H1 (cell line): Measurements from ENCODE around the gene ZNF148. TPM values are rescaled to one million over a fixed set of nuclear protein-coding genes. Genes with fewer than 3 reads are reported as not detected.
A peak's percentile ranks its signal among the peaks of the same experiment; 100 is the strongest.

Experiments used
- CTCF ChIA-PET: fragments of 300-600 bp; sonication (Branson Sonifier 250); formaldehyde crosslinking; loops from one replicate; lab custom pipeline; 2021; ENCODE audit not compliant: partially characterized antibody; lab: Charles Lee
- POLR2A ChIA-PET: fragments of 300-600 bp; sonication (Branson Sonifier 250); formaldehyde crosslinking; loops from one replicate; lab custom pipeline; 2021; ENCODE audit warnings: inconsistent platforms; ENCODE audit not compliant: partially characterized antibody; lab: Charles Lee
- DNase-seq, 2 experiments: peaks; one replicate each; pipeline versions ENCODE4 v3.0.0 to v3.0.0-alpha.2; 2010 to 2022; ENCODE audit warnings: low spot score in 2 of 2, low read depth in 1 of 2, mixed read lengths in 1 of 2
- FAIRE-seq: peaks from 2 replicates; lab custom pipeline; 2011; peaks lifted over from hg19 to GRCh38; lab: Jason Lieb, UNC
- H2AFZ ChIP-seq: 2 replicates; pipeline ENCODE4 v1.8.1; 2012; ENCODE audit warnings: low read length, inconsistent platforms
- H2AK5ac ChIP-seq: 2 replicates; pipeline ENCODE4 v1.6.1; 2013; ENCODE audit warnings: low read depth, low read length
- H2BK120ac ChIP-seq: replicated peaks from 2 replicates; pipeline ENCODE3; 2013; ENCODE audit warnings: low read depth, low read length, inconsistent platforms
- H2BK12ac ChIP-seq: 2 replicates; pipeline ENCODE4 v1.6.1; 2013; ENCODE audit warnings: low read depth, low read length
- H2BK15ac ChIP-seq: 2 replicates; pipeline ENCODE4 v1.6.1; 2013; ENCODE audit warnings: low read length
- H2BK20ac ChIP-seq: 2 replicates; pipeline ENCODE4 v1.6.1; 2013; ENCODE audit warnings: low read length
- H2BK5ac ChIP-seq: 2 replicates; pipeline ENCODE4 v1.6.1; 2013; ENCODE audit warnings: low read depth, low read length
- H3K14ac ChIP-seq: 2 replicates; pipeline ENCODE4 v1.6.1; 2013; ENCODE audit warnings: inconsistent platforms; ENCODE audit not compliant: insufficient read length
- H3K18ac ChIP-seq: 2 replicates; pipeline ENCODE4 v1.6.1; 2013; ENCODE audit warnings: low read length; ENCODE audit errors: extremely low read depth
- H3K23ac ChIP-seq: 2 replicates; pipeline ENCODE4 v1.6.1; 2013; ENCODE audit warnings: inconsistent platforms; ENCODE audit not compliant: insufficient read length
- H3K23me2 ChIP-seq: 2 replicates; pipeline ENCODE4 v1.6.1; 2013; ENCODE audit warnings: low read depth, low read length
- H3K27ac ChIP-seq: 2 replicates; pipeline ENCODE4 v1.6.1; 2011; ENCODE audit warnings: low read depth, low read length, inconsistent platforms
- H3K27me3 ChIP-seq, 4 experiments: replicated peaks in 1 of 4; 1 replicate in 1 of 4; 2 replicates in 3 of 4; pipeline versions ENCODE4 v1.6.1 to v1.8.1; 2011 to 2013; ENCODE audit warnings: low read length in 3 of 4, mild to moderate bottlenecking in 3 of 4, inconsistent platforms in 2 of 4, mixed read lengths in 2 of 4, moderate library complexity in 1 of 4; ENCODE audit not compliant: control insufficient read depth in 3 of 4, insufficient read depth in 3 of 4; ENCODE audit errors: extremely low read depth in 1 of 4
- H3K36me3 ChIP-seq, 4 experiments: 2 replicates each; pipeline versions ENCODE4 v1.6.1 to v1.8.1; 2011 to 2013; ENCODE audit warnings: mild to moderate bottlenecking in 4 of 4, low read length in 3 of 4, moderate library complexity in 2 of 4, control low read depth in 1 of 4, inconsistent platforms in 1 of 4; ENCODE audit not compliant: insufficient read depth in 4 of 4, control insufficient read depth in 2 of 4
- H3K4ac ChIP-seq: replicated peaks from 2 replicates; pipeline ENCODE3; 2013; ENCODE audit warnings: low read length, low read depth, mixed read lengths, inconsistent platforms; ENCODE audit not compliant: insufficient read length
- H3K4me1 ChIP-seq, 4 experiments: replicated peaks in 1 of 4; 1 replicate in 1 of 4; 2 replicates in 3 of 4; pipeline versions ENCODE4 v1.6.1 to v1.8.1; 2011 to 2013; ENCODE audit warnings: low read length in 3 of 4, inconsistent platforms in 2 of 4, mixed read lengths in 1 of 4; ENCODE audit not compliant: insufficient read depth in 4 of 4, control insufficient read depth in 3 of 4
- H3K4me2 ChIP-seq, 2 experiments: 2 replicates each; pipeline versions ENCODE4 v1.6.1 to v1.8.1; 2011 to 2013; ENCODE audit warnings: low read depth in 2 of 2, low read length in 2 of 2, control low read depth in 1 of 2, inconsistent platforms in 1 of 2, mild to moderate bottlenecking in 1 of 2; ENCODE audit not compliant: insufficient read depth in 1 of 2
- H3K4me3 ChIP-seq, 4 experiments: fragments of 200-600, 300-600 bp in 1 of 4; sonication (generic), shearing (Covaris generic), sonication (Bioruptor Twin) in 1 of 4; 2 replicates each; pipeline versions ENCODE4 v1.5.1 to v1.8.1; 2011 to 2016; ENCODE audit warnings: low read length in 4 of 4, low read depth in 3 of 4, control low read depth in 2 of 4, inconsistent platforms in 2 of 4, mild to moderate bottlenecking in 2 of 4, mixed read lengths in 1 of 4, moderate library complexity in 1 of 4; ENCODE audit not compliant: insufficient read depth in 2 of 4; ENCODE audit errors: extremely low read depth in 1 of 4
- H3K56ac ChIP-seq: replicated peaks from 2 replicates; pipeline ENCODE3; 2013; ENCODE audit warnings: low read depth, mild to moderate bottlenecking, mixed read lengths, low read length, inconsistent platforms; ENCODE audit not compliant: insufficient read length
- H3K79me1 ChIP-seq: 2 replicates; pipeline ENCODE4 v1.6.1; 2013; ENCODE audit warnings: low read depth, low read length, control low read depth
- H3K79me2 ChIP-seq, 2 experiments: 2 replicates each; pipeline versions ENCODE4 v1.6.1 to v1.8.1; 2012 to 2013; ENCODE audit warnings: low read length in 2 of 2, mild to moderate bottlenecking in 2 of 2, inconsistent platforms in 1 of 2; ENCODE audit not compliant: insufficient read depth in 2 of 2, control insufficient read depth in 1 of 2
- H3K9ac ChIP-seq, 4 experiments: replicated peaks in 1 of 4; 1 replicate in 1 of 4; 2 replicates in 3 of 4; pipeline versions ENCODE4 v1.6.1 to v1.8.1; 2011 to 2013; ENCODE audit warnings: low read depth in 3 of 4, low read length in 3 of 4, control low read depth in 2 of 4, mild to moderate bottlenecking in 2 of 4, moderate library complexity in 2 of 4, inconsistent platforms in 1 of 4; ENCODE audit errors: extremely low read depth in 1 of 4
- H3K9me3 ChIP-seq, 2 experiments: 2 replicates each; pipeline versions ENCODE4 v1.6.1 to v1.8.1; 2012 to 2013; ENCODE audit warnings: mild to moderate bottlenecking in 2 of 2, moderate library complexity in 2 of 2, control low read depth in 1 of 2, inconsistent platforms in 1 of 2, low read depth in 1 of 2, low read length in 1 of 2, mixed read lengths in 1 of 2; ENCODE audit not compliant: insufficient read depth in 2 of 2
- H4K20me1 ChIP-seq, 2 experiments: replicated peaks in 1 of 2; 2 replicates each; pipeline versions ENCODE3 to v1.8.1; 2011 to 2013; ENCODE audit warnings: inconsistent platforms in 2 of 2, low read length in 2 of 2, mild to moderate bottlenecking in 1 of 2; ENCODE audit not compliant: insufficient read depth in 2 of 2, control insufficient read depth in 1 of 2
- H4K5ac ChIP-seq: 2 replicates; pipeline ENCODE4 v1.6.1; 2013; ENCODE audit warnings: low read length, low read depth, mixed read lengths, inconsistent platforms; ENCODE audit not compliant: insufficient read length
- H4K8ac ChIP-seq: 2 replicates; pipeline ENCODE4 v1.8.0; 2013; ENCODE audit warnings: mild to moderate bottlenecking, moderate library complexity, low read length, inconsistent platforms; ENCODE audit not compliant: insufficient read depth; ENCODE audit errors: extremely low read depth
- H4K91ac ChIP-seq: replicated peaks from 2 replicates; pipeline ENCODE3; 2013; ENCODE audit warnings: low read length, mixed read lengths, inconsistent platforms; ENCODE audit not compliant: insufficient read length
- GTF2F1 ChIP-seq: IDR thresholded peaks from 2 replicates; pipeline ENCODE4 v1.6.1; 2012; ENCODE audit warnings: low read depth, low read length, improper control_type of control experiment, borderline replicate concordance
- SRF ChIP-seq: IDR thresholded peaks from 2 replicates; pipeline ENCODE4 v1.6.1; 2011; ENCODE audit warnings: mild to moderate bottlenecking, low read depth, low read length, moderate library complexity
- WGBS, 2 experiments: shearing (Covaris generic) in 1 of 2; methylation state at CpG; one replicate each; pipeline versions ENCODE4 v1.1.6 to v1.1.7; 2013 to 2015; ENCODE audit warnings: low lambda C conversion rate in 2 of 2, mixed read lengths in 2 of 2, inconsistent platforms in 1 of 2, low coverage in 1 of 2, missing lambda C conversion rate in 1 of 2; ENCODE audit not compliant: insufficient replicate concordance in 2 of 2, insufficient coverage in 1 of 2, insufficient read length in 1 of 2; ENCODE audit errors: extremely low coverage in 1 of 2, missing lambda C conversion rate in 1 of 2; 5-methylcytosine and 5-hydroxymethylcytosine counted together
- polyA plus RNA-seq, 7 experiments: library from polyadenylated mRNA; depleted of rRNA in 3 of 7; stranded (reverse) in 5 of 7; unstranded in 2 of 7; fragments of >200 nt in 5 of 7; fragments of 200-250 nt in 2 of 7; gene quantifications; 1 replicate in 5 of 7; 2 replicates in 1 of 7; 4 replicates in 1 of 7; pipeline versions ENCODE4 v1.2.1 to v1.2.3, GENCODE V29; 2011 to 2013; ENCODE audit warnings: missing spikeins in 2 of 7, mixed read lengths in 2 of 7
- total RNA-seq: library from RNA; stranded (reverse); fragmentation: NEBNext Ultra II Directional; extraction: Animal tissue kit (Norgen Biotek cat#: 25700); gene quantifications from 2 replicates; pipeline ENCODE4 v1.2.1, GENCODE V29; 2021

ZNF148 gene
- total and polyA plus RNA-seq, 2 of the 8 experiments (the other 6 are each of a cell fraction or from before 2014, with no cell fraction given) = 3.7 to 22.6 TPM

DNA sequence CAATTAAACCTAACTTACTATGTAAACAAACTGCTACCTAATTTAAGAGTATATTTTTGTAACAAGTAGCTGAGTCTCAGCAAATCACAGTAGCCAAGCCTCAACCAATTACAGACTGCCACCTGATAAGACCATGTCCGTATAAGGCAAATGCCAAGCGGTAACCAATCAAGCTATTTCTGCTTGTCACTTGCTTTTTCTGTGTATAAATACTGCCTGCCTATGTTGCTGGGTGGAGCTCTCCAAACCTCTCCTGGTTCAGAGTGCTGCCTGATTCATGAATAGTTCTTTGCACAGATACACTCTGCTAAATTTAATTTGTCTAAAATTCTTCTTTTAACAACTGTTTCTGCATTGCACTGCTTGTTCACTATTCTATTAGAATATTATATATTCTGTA lies 42.6 kb downstream of the ZNF148 start:
- Histone ChIP-seq H3K56ac (no peak overlapping the region), H3K23ac (no peak overlapping the region), H2BK12ac (no peak overlapping the region), H2AFZ (no peak overlapping the region), H3K4me2 (no peak overlapping the region), H3K36me3 (no peaks in the 10 kb centered on the region; a peak in 1 of 8 replicates), H3K14ac (no peak overlapping the region), H3K4me1 (no peaks in the 10 kb centered on the region), H3K27ac (no peak overlapping the region), H3K18ac (no peak overlapping the region), H2BK20ac (no peak overlapping the region), H3K9me3 (no peaks in the 10 kb centered on the region; a peak in 1 of 4 replicates), H4K5ac (no peak overlapping the region), H3K9ac (no peak overlapping the region), H3K23me2 (no peaks in the 10 kb centered on the region), H4K91ac (no peak overlapping the region), H2BK120ac (no peak overlapping the region), H4K8ac (no peak overlapping the region), H3K79me2 (peaks cover 0 to 54% of the 10 kb centered on the region in 2 experiments; a peak in 2 of 4 replicates), H3K79me1 (no peaks in the 10 kb centered on the region; the same call in 1 of the 2 replicates), H4K20me1 (peaks cover 0 to 2% of the 10 kb centered on the region in 2 experiments), H2AK5ac (no peak overlapping the region), H2BK5ac (no peak overlapping the region), H3K4me3 (no peak overlapping the region), H2BK15ac (no peak overlapping the region)
- FAIRE-seq = no peak
- ChIA-PET CTCF (interaction anchor here (0.8 to 0.9 kb wide), 2 partner anchors 11 to 156 kb away, joined by 3 to 4 read pairs; no protein-coding TSS in a partner anchor), POLR2A (interaction anchor here (1.4 to 1.6 kb wide), 2 partner anchors 18 to 25 kb away, joined by 3 to 4 read pairs; no protein-coding TSS in a partner anchor)
- 46% methylated on average over 2 of the region's 2 CpGs; no CpG with 5 or more reads in 1 of the 2 experiments for WGBS, 2 experiments
- TF ChIP-seq SRF (peak; percentile 94), GTF2F1 (no peak)
- TF ChIP-seq, all 59 proteins: peak for 1
- Histone ChIP-seq H3K27me3 (no peaks in the 10 kb centered on the region), H3K4ac (no peak overlapping the region)
- DNase-seq = no peak
